NCI-H146 (cell line): Measurements from ENCODE around the gene ZNF654.
"Not testable (repeated sequence)": the region's sequence is repeated elsewhere in the genome, so short reads cannot be mapped to it uniquely, and the experiment has no call there.

Experiments used
- DNase-seq: peaks from one replicate; lab custom pipeline; 2025; lab: John Stamatoyannopoulos, UW

The ZNF654 gene

DNA sequence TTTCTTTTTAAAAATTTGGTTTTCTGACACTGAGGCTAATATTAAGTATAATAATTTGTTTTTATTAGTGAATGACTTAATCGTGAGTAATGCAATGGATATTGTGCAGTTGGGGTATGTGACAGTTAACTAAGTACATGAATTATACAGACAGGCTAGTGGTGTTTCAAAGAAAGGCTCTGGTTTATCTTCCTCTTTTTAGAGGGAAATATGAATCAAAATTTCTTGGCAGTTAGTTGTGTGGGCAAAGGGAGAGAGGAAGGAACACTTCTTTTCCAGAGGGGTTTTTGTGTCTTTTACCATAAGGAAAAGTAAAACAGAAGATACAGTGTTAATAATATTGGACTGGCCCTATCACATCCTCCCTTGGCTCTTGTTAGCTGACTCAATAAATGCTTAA, 2.7 kb downstream of the ZNF654 start:
- no peak for DNase-seq

DNA sequence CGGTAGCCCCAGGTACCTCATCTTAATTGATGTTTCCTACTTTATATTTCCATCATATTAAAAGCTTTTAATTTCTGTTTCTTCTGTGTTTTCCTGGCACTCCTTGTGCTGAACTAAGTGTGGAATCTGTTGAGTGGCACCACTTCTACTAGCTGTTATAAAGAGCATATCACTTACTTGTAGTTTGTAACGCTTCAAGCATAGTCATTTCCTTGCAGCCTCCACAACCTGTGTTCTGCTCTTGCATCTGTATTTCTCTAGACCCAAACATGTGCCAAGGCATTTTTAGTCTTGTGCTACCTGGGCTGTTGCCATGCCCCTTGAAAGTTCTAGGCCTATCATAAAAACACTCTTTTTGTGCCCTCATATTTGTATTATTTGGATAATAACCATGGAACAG, 16.0 kb downstream of the ZNF654 start:
- no peak for DNase-seq

DNA sequence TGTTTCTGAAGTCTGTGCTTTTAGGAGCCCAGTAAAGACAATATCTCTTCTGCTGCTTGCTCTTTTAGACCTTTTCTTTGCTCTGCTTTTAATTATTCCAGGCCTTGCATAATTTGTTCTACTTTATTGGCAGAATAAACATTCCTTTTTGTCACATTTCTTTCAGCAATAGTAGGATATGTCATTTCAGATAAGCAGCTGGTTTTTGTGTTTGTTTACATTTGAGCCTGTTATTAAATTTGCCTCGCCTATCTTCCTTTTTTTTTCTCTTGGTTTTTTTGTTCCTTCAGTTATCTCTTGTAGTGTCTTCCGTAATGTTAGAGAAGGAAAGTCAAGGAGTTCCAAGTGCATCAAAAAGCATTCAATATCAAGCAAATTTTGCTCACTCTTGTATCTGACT, 16.4 kb downstream of the ZNF654 start:
- no peak for DNase-seq

DNA sequence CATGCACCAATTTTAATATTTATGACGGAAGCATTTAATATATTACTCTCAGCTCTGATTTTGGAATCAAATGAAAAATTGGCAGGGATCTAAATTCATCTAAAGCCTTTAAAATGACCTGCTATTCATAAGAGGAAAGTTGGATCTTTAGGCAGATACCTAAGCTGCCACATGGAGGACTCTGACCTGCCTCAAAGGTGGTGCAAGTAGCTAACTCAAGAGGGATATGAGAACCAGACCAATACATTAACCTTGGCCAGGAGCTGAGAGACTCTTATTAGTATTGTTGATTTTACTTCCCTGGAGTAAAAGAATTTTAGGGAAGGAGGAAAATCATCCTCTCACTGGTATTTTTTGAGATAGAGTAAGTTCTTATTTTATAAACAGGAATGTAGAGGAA, 17.7 kb downstream of the ZNF654 start:
- DNase-seq: no peak

DNA sequence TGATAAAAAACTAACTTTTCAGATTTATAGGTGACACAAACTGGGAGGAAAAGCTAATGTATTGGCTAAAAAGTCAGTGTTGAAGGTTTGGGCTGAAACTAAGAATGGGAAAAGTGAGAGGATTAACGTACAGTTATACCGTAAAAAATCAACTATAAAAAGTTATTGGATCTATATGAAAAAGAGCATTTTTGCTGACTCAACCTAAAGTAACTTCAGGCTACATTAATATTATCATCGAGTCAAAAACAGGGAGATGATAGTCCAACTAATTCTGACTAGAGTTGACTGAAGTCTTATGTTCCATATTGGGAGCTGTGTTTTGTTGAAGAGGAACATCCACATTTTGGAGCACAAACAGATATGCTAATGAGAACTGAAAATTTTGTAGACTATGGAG, 19.9 kb downstream of the ZNF654 start:
- no peak for DNase-seq

DNA sequence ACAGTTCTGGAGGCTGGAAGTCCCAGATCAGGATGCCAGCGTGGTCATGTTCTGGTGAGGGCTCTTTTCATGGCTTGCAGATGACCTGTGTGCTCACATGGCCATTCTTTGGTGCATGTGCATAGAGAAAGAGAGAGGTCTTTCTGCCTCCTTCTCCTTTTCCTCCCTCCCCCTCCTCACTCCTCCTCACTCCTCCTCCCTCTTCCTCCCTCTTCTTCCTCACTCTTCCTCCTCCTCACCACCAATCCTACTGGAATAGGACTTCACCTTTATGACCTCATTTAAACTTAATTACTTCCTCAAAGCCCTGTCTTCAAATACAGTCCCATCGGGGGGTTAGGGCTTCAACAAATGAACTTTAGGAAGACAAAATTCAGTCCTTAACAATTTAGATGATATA, 23.8 kb downstream of the ZNF654 start:
- no peak for DNase-seq

DNA sequence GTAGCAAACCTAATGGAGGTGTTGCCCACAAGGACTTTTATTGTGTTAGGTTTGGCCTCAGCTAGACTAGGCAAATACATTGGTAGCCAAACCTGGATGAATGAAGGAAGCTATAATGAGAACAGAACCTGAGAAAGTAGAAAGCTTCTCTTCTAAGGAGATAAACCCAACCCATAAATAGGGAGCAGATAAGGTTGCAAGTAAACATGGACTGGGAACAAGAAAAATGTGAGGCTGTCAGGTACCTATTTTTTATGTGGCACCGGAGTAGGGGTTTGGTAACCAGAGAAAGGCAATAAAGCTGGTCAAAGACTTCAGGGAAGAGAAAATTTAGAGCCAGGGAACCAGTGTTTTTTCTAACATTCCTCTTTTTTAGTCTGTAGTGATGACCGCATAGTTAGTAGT, 25.0 kb downstream of the ZNF654 start:
- no peak for DNase-seq

DNA sequence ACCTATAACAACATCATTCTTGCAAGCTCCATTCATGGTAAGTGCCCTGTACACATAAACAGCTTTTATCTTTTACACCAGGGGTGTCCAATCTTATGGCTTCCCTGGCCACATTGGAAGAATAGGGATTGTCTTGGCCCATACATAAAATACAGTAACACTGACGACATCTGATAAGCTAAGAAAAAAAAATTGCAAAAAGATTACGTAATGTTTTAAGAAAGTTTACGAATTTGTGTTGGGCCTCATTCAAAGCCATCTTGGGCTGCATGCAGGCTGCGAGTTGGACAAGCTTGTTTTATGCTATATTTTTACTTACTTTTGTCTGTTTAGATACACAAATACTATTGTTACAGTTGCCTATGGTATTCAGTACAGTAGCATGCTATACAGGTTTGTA, 31.6 kb downstream of the ZNF654 start:
- no peak for DNase-seq

DNA sequence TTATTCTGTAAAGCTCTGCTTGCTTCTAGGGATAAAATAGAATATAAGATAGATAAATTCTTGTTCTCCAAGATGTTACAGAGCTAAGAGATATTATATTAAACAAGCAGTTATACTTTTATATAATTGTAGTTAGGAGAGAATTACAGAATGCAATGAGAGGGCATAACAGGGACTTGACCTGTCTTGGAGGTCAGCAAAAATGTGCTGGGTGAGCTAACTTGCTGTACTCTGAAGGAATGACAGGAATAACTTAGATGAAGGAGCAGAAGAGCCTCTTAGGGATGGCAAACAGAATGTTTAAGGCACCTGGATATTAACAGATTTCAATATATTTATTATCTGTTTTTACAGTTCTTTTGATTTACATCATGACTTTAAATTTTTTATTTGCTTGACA, 33.2 kb downstream of the ZNF654 start:
- no peak for DNase-seq

DNA sequence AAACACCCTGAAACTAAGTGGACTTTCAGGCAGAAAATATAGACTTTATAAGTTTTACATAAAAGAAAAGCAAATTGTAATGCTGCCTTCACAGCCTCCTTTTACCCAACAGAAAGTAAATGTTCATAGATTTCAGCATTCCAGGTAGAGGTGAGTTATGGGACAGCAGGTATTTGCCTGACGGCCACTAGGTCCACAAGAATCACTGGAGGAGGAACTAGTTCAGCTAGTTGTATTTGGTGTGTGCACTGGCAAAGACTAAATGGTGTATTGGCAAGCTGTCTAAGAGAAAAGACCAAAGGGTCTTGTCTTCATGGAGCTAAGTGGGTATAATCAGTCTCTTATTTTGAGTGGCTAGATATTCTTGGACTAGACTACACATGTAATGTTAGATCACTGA, 34.2 kb downstream of the ZNF654 start:
- DNase-seq: no peak

DNA sequence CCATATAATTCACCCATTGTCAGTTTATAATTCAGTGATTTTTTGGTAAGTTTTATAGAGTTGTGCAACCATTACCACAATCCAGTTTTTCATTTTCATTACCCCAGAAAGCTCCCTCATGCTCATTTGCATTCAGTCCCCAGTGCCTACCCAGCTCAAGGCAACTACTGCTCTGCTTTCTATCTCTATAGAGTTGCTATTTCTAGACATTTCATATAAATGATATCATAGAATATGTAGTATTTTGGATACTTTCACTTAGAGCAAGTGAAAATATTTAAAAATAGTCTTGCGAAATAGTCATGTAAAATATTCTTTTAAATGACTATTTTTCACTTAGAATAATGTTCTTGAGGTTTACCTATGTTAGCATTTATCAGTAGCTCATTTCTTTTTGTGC, 42.1 kb downstream of the ZNF654 start:
- DNase-seq: no peak

DNA sequence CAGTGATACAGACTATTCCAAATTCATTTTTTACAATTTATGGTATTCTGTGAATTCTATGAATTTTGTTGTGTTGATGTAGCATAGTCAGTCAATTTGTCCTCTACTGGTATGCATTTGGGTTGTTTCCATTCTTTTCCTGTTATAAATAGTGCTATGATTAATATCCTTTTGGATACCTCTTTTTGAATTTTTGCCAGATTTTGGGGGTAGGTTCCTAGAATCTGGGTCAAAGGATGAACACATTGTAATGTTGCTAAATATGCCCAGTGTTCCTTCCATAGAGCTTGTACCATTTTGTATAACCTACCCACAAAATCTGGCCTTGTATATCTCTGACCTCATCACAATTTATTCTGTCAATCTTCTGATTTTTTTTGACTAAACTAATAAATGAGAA, 46.3 kb downstream of the ZNF654 start:
- DNase-seq: no peak

DNA sequence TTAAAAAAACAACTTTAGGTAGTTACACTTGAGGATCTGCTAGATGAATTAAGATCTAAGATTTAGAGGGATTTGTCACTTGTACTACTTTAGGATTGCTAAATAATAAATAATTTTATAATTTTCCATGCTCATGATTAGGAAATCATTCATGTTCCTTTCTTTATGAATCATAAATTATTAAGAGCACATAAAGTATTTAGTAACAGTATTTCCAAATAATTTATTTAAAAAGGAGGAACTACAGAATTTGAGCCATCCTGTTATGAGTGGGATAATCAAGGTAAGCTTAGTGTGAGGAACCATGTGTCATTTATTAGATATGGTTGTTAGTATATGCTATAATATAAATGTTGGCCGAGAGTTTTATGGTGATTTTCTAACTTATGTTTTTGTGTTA, 53.2 kb downstream of the ZNF654 start:
- DNase-seq: no peak

DNA sequence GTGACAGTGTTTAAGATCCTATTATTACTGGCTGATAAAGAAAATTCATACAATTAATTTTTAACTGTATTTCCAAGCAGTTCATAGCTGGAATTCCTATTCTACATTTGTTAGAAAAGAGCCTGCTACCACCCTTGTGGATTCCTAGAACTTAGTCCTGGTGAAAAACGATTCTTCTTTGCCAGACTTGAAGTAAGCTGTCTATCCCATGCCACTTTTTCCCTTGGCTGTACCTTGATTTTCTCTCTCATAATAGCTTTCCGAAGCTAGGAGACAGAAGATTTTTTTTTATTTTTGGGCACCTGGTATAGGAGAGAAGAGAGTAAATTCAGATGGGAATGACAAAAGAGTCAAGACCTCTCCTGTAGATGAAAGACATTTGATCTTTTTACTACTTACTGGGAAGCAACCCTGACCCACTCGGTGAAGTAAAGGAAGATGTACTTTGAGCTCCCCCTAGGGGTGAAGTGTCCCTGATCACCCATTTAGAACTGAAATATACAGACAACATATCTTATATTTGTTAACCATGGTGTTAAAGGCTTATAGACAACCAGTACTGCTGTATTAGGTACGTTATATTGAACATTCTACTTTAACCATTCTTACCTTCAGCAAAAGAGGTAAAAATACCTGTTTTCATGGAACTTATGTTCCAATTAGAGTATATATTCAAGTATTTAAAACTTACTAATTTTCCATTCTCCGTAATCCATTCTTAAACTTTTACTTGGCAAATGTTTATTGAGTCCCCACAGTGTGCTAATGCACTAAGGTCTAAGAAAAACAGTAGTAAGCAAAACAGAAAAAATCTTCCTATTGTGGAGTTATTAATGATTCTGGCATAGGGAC, 54.5 kb downstream of the ZNF654 start:
- DNase-seq: peak; percentile 58

DNA sequence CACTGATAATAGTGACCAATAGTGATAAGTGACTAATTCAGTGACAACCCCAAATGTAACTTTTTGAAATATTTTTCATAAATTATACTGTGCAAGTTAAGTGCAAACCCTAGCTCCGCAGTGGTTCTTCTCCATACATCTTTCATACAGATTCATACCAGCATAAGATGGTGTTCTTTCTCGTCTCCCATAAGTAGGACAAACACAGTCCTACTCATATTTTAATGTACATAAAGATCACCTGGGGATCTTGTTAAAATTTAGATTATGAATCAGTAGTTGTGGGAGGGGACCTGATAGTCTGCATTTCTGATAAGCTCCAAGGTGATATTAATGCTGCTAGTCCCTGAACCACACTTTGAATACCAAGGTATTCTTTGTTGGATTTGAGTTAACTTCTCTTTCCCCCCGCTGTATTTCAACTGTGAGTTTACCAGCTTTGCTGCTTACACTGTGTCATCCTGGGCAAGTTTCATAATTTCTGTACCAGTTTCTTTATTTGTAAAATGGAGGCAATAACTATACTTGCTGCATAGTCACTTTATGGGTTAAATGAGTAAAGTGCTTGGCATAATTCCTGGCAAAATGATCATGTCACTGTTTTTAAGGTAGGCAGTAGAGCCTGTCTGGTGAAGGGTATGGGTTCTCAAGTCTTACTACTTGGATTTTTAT, 56.0 kb downstream of the ZNF654 start:
- DNase-seq: no peak

DNA sequence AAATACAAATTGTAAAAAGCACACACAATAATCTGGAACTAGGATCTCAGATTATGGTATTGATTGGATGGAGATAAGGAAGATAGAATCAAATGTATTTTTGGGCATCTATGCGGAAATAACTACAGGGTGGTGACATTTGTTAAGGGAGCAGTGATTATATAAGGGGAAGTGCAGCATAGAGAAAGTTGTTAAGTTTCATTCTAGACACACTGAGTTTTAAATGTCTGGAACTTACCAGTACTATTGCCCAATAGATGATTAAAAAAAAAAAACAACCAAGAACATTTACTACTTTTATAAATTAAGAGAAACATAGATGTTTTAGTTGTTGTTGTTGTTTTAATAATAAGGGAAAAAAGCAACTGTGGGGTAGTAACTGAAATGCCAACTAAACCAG, 58.6 kb downstream of the ZNF654 start:
- no peak for DNase-seq

DNA sequence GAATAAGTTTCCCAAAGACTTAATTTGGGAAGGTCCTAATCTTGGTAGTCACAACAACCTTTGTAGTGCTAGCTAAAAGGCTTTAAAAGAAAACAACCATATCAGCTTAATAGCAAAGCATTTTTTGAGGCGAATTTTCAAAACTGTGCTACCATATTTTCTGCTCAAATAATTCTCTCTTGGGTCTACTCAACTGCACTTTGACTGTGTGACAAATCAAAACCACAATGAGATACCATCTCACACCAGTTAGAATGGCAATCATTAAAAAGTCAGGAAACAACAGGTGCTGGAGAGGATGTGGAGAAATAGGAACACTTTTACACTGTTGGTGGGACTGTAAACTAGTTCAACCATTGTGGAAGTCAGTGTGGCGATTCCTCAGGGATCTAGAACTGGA, 59.5 kb downstream of the ZNF654 start:
- DNase-seq: not testable (repeated sequence)

DNA sequence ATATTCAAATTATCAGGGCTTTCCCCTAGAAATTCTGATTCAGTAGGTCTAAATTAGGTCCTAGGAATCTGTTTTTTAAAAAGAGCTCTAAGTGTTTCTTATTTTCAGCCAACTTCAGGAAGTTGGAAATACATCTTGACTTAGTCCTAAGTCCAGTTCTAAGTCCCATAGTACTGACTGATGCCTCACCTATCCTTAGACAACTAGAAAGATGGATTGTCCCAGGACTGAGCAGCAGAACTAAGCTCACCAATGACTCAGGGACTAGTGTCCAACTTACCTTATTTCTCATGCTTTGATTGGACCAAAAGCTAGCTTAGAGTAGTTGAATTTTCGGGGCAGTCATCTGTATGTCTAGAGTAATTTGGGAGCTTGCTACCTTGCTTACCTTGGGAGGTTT, 64.5 kb downstream of the ZNF654 start:
- DNase-seq: no peak

DNA sequence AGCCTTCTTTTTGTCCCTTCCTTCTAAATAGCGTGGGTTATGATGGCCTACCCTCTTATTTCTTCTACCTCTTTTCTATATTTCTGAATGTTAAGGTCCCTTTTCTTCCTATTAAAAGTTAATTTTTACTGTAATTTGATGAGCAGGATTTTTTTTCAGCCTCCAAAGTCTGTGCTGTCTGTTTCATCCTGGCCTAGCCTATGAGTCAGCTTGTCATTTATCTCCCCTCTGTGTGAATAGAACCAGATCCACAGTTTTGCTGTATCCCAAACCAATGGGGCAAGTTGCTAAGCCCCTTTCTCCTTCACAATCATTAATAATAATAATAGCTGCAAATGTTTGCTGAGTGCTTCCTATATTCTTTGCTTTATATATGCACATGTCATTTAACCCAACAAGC, 72.6 kb downstream of the ZNF654 start:
- DNase-seq: no peak

DNA sequence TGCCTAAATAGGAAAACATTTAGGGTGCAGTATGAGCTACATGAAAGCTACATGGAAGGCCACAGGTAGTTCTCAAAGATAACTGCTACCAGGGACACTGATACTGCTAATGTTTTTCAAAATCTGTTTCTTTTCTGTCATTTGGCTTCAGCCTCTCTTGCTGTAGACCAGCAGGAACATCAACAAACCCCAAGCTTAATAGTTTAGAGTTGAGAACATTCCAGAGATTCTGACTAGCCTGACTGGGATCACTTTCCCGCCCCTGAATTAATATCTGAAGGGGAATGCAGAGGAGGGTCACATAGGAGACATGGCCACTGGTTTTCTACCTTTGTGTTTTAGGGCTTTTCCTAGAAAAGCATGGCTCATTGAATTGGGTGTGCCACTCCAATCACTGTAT, 73.8 kb downstream of the ZNF654 start:
- DNase-seq: no peak

DNA sequence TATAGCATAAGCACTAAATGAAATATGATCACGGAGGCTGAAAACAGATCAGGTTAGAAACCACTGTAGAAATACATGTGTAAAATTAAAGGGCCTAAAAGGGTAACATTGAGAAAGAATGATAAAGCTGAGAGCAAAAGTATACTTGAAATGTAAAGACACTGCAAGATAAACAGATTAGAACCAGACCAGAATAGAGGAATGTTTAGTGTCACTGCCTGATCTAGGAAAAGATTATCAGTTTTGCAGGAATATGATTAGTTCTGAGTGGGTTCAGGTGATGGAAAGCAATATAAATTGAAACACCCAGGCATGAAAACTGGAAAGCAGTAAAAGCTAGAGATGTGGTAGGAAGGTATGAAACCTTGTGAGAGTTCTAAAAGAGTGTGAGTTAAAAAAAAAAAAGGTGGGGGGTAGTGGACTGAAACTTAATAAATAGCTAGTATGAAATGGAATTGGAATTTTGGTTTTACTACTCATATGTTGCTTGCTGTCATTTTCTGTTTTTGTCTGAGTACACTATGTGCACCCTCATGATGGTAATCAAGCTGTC, 74.7 kb downstream of the ZNF654 start:
- no peak for DNase-seq

DNA sequence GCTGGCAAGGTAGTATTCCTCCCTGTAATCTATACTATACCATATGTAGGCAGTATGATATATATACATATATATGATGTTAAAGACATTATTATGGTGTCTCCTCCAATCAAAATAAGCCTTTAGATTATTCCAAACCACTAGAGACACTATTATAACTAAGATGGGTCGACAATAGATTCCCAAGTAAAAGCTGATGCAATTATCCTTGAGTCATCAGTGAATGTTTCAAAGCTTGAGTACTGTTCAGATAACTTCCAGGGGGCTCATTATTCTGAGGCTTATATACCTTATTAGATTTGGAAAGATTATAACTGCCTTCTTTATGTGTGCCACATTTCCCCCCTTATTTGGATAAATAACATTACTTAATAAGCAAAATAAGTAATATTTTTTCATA, 78.8 kb downstream of the ZNF654 start:
- no peak for DNase-seq

DNA sequence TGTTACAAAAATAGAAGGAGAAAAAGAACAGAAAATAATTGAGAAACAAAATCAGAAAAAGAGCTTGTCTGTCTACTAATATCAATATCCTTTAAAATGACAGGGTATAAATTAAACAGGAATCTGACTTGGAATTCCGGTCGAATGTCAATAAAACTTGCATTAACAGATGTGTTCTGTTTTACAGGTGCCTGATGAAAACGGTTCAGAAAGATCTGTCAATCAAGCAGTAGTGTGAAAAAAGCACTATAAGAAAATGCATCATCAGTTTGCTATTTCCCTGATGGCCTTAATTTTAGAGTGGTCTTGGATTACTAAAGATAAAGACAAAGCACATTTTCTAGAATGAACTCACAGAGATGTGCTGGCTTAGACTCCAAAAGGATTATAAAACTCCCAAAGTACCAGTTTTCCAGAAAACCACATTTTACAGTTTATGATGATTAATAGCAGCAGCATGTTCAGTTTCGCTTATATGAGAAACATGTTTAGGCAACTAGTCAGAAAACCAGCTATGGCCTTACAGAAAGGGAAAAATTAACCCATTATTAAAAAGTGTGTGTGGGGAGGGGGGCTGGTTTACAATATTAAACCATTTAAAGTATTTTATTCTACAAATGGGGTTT, 82.5 kb downstream of the ZNF654 start:
- no peak for DNase-seq
